ENCODE results near the gene RAE1.

RAE1 gene

GRCh38 chr20:57401565-57401918 is 50.5 kb downstream of the RAE1 start:
- no peak for DNase-seq

GRCh38 chr20:57402206-57403125 is 51.4 kb downstream of the RAE1 start:
- no peak for DNase-seq

- no peak for DNase-seq
Observed at GRCh38 chr20:57403216-57403615, 52.2 kb downstream of the RAE1 start.

GRCh38 chr20:57404006-57404405 is 53.0 kb downstream of the RAE1 start:
- no peak for DNase-seq

- no peak for DNase-seq
Observed at GRCh38 chr20:57404419-57405072, 53.5 kb downstream of the RAE1 start.

- no peak for DNase-seq
Observed at GRCh38 chr20:57405236-57406016, 54.4 kb downstream of the RAE1 start.

GRCh38 chr20:57407541-57407956 is 56.5 kb downstream of the RAE1 start:
- no peak for DNase-seq

- DNase-seq = no peak
Observed at GRCh38 chr20:57408131-57408530, 57.1 kb downstream of the RAE1 start.

- no peak for DNase-seq
Observed at GRCh38 chr20:57408536-57409233, 57.6 kb downstream of the RAE1 start.

GRCh38 chr20:57409316-57409671 is 58.2 kb downstream of the RAE1 start:
- DNase-seq = no peak

- DNase-seq = no peak
Observed at GRCh38 chr20:57409672-57410397, 58.8 kb downstream of the RAE1 start.

- no peak for DNase-seq
Observed at GRCh38 chr20:57410398-57410920, 59.4 kb downstream of the RAE1 start.

- no peak for DNase-seq
Observed at GRCh38 chr20:57410924-57411323, 59.9 kb downstream of the RAE1 start.

- DNase-seq = no peak
Observed at GRCh38 chr20:57411406-57412283, 60.6 kb downstream of the RAE1 start.

GRCh38 chr20:57412347-57413029 is 61.4 kb downstream of the RAE1 start:
- no peak for DNase-seq

GRCh38 chr20:57413986-57414385 is 62.9 kb downstream of the RAE1 start:
- DNase-seq = no peak

GRCh38 chr20:57414867-57415592 is 64.0 kb downstream of the RAE1 start:
- DNase-seq = no peak

GRCh38 chr20:57415771-57416170 is 64.7 kb downstream of the RAE1 start:
- DNase-seq = no peak

GRCh38 chr20:57416296-57417022 is 65.4 kb downstream of the RAE1 start:
- no peak for DNase-seq

Data from CD4-positive, alpha-beta T cell treated with Interleukin-6 for 4 hours (primary cell).